ENCODE results near the gene KLHL1. TPM values are rescaled to one million over a fixed set of nuclear protein-coding genes. Genes with fewer than 3 reads are reported as not detected.

Gene KLHL1
- total RNA-seq, 2 donors from 2014 or later = not detected

DNA sequence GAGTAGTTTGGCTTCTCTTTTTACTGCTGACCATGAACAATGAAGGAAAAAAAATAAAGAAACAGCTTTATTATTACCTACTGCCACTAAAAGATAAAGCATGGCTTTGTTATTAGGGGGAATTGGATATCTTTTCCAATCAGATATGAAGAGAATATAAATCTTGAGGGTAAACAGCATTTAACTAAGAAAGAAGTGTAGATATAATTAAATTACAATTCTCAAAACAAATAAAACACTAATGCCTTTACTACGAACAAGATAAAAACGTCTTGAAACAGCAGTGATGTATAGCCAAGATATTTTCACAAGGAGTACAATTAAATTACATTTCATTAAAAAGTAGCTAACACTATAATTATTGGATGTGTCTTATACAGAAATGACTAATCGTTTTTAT is 426.5 kb downstream of the KLHL1 start:
- Mint-ChIP-seq H3K27ac (no peak overlapping the region), H3K4me1 (no peaks in the 10 kb centered on the region)
- no peaks in the 10 kb centered on the region for H3K9me3 ChIP-seq (ENCODE audit: control insufficient read depth, low read length, poor library complexity, severe bottlenecking)

DNA sequence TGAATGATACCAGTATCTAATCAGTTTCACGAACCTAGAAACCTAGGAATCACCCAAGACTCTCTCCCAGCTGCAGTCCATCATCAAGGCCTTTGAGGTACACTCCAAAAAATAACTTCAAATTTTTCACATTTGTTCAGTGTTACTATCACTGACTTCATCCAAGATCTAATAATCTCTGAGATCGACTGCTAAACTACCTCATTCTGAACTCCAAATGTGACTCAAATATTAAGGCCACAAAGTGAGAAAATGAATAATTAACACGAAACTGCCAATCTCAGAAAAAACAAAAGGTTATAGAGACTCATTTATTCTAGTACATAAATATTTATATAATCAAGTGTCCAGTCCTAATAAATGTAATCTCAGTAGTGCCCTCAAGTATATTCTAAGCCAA is 430.9 kb downstream of the KLHL1 start:
- Mint-ChIP-seq H3K36me3 (ENCODE audit: low read depth) (no peaks in the 10 kb centered on the region), H3K4me1 (no peaks in the 10 kb centered on the region), H3K27ac (no peak overlapping the region), H3K4me3 (no peak overlapping the region), H3K27me3 (no peaks in the 10 kb centered on the region)
- ATAC-seq (no peak), DNase-seq (no peak)
- no peaks in the 10 kb centered on the region for H3K9me3 ChIP-seq (ENCODE audit: control insufficient read depth, low read length, poor library complexity, severe bottlenecking)

More for the DNA sequence above, 426.5 kb downstream of the KLHL1 start:
- DNase-seq (no peak), ATAC-seq (no peak)
- Mint-ChIP-seq H3K36me3 (ENCODE audit: low read depth) (no peaks in the 10 kb centered on the region), H3K27me3 (no peaks in the 10 kb centered on the region), H3K4me3 (no peak overlapping the region)

DNA sequence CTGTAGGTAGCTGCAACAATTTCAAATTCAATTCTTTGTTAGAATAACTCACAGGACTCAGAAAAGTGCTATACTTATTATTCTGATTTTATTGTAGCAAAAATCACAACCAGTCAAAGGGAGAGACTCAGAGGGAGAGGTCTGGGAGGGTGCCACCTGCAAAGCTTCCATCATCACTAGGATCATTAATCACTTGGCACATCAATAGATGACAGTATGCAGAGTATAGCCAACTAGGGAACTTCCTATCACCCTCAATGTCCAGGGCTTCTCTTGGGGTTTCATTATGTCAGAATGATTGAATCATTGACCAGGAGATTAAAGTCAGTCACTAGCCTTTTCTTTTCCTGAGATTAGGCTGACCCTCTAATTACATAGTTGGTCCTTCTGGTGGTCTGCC is 432.0 kb downstream of the KLHL1 start:
- ATAC-seq = no peak
- no peaks in the 10 kb centered on the region for H3K4me1 Mint-ChIP-seq
- H3K36me3 Mint-ChIP-seq (ENCODE audit: low read depth) = no peaks in the 10 kb centered on the region
- H3K9me3 ChIP-seq (ENCODE audit: control insufficient read depth, low read length, poor library complexity, severe bottlenecking) = no peaks in the 10 kb centered on the region
- H3K27me3 Mint-ChIP-seq = no peaks in the 10 kb centered on the region
- no peak overlapping the region for H3K4me3 Mint-ChIP-seq
- no peak for DNase-seq
- H3K27ac Mint-ChIP-seq = no peak overlapping the region

DNA sequence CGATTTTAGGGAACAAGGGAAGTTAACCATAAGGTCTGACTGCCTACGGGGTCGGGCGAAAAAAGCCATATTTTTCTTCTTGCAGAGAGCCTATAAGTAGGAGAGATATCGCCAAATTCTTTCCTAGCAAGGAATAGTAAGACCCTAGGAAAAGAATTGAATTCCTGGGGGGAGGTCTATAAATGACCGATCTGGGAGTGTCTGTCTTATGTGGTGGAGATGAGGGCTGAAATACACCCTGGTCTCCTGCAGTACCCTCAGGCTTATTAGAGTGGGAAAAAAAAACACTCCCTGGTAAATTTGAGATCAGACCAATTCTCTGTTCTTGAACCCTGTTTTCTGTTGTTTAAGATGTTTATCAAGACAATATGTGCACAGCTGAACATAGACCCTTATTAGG is 448.1 kb downstream of the KLHL1 start:
- no peak for DNase-seq
- Mint-ChIP-seq H3K27me3 (no peaks in the 10 kb centered on the region), H3K4me1 (no peaks in the 10 kb centered on the region), H3K4me3 (no peak overlapping the region), H3K36me3 (ENCODE audit: low read depth) (no peaks in the 10 kb centered on the region), H3K27ac (no peak overlapping the region)
- peaks cover 3% of the 10 kb centered on the region for H3K9me3 ChIP-seq (ENCODE audit: control insufficient read depth, low read length, poor library complexity, severe bottlenecking)
- ATAC-seq = no peak

DNA sequence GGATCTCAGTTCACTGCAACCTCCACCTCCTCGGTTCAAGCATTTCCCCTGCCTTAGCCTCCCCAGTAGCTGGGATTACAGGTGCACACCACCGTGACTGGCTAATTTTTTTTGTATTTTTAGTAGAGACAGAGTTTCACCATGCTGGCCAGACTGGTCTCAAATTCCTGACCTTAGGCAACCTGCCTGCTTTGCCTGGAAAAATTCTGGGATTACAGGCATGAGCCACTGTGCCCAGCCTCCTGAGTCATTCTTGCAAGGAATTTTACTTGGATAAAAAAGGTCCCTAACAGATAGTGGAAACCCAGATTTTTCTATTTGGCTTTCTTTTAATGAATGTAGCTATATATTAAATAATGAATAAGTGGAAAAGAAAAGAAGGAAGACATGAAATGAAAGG is 450.6 kb downstream of the KLHL1 start:
- Mint-ChIP-seq H3K4me1 (no peaks in the 10 kb centered on the region), H3K4me3 (no peak overlapping the region), H3K36me3 (ENCODE audit: low read depth) (no peaks in the 10 kb centered on the region), H3K27me3 (no peaks in the 10 kb centered on the region), H3K27ac (no peak overlapping the region)
- no peak for DNase-seq
- H3K9me3 ChIP-seq (ENCODE audit: control insufficient read depth, low read length, poor library complexity, severe bottlenecking) = peaks cover 3% of the 10 kb centered on the region
- no peak for ATAC-seq

DNA sequence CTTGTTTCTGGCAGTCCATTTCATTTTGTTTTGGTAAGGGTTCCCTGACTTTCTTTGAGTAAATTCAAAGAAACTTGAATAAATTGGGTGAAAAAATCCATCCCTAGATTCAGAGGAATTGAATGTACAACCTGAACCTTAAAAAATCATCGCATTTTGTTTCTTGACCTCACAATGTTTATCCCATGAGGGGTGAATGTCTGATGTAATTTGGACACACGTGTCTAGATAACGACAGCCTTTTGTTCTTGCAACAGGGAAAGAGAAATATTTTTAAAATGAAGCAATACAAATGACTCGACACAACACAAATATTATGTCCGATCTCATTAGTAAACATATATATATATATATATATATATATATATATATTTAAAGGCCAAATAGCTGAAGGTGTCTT is 453.9 kb downstream of the KLHL1 start:
- no peaks in the 10 kb centered on the region for H3K27me3 Mint-ChIP-seq

More for the DNA sequence above, 453.9 kb downstream of the KLHL1 start:
- no peak for ATAC-seq
- no peaks in the 10 kb centered on the region for H3K4me1 Mint-ChIP-seq
- H3K9me3 ChIP-seq (ENCODE audit: control insufficient read depth, low read length, poor library complexity, severe bottlenecking) = peaks cover 3% of the 10 kb centered on the region
- H3K4me3 Mint-ChIP-seq = no peak overlapping the region
- no peak overlapping the region for H3K27ac Mint-ChIP-seq
- H3K36me3 Mint-ChIP-seq (ENCODE audit: low read depth) = no peaks in the 10 kb centered on the region
- DNase-seq = no peak

Other genes starting within 250 kb of the KLHL1 start
- not detected for gene ATXN8OS, start 626 bp downstream of the KLHL1 start, total RNA-seq

Measured in T-helper 17 cell (primary cell).